GM21528 (cell line): ENCODE measurements around the gene CERK.
"Not testable (repeated sequence)": the region's sequence is repeated elsewhere in the genome, so short reads cannot be mapped to it uniquely, and the experiment has no call there.

Source experiments
- ATAC-seq: cut with Tn5 transposase; IDR thresholded peaks from one replicate; pipeline ENCODE4 v1.9.1; 2021; ENCODE audit warnings: mild to moderate bottlenecking, moderate library complexity; ENCODE audit not compliant: unreplicated experiment, low FRiP score

CERK gene

DNA sequence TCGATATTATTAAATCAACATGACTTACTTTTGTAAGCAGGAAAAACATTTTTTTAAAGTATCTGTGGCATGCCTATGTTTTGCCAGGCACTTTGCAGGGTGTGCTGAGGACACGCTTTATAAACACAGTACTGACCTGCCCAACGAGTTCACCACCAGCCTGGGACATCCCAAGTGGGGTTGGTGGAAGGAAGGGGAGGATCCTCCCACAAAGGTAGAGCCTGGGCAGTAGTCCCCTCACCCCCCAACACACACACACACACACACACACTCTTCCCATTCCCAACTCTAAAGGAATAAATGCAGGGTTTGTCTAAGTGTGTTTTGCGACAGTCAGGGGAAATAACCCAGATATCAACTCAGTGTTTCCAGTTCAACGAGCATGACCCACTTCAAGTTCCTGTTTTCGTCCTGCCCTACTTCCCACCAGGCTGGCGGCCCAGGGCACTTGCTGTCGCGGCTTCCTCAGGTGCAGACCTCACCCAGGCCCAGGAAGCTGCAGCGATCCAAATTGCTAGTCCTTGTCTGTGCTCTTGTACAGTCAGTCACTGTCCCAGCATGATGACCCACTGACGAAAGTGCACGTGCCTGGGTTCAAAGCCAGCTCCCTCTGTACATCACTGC lies 3.1 kb downstream of the CERK start:
- ATAC-seq = no peak

GRCh38 chr22:46734213-46734722 lies 3.8 kb downstream of the CERK start:
- not testable (repeated sequence) for ATAC-seq

GRCh38 chr22:46732513-46732912 lies 5.5 kb downstream of the CERK start:
- no peak for ATAC-seq

DNA sequence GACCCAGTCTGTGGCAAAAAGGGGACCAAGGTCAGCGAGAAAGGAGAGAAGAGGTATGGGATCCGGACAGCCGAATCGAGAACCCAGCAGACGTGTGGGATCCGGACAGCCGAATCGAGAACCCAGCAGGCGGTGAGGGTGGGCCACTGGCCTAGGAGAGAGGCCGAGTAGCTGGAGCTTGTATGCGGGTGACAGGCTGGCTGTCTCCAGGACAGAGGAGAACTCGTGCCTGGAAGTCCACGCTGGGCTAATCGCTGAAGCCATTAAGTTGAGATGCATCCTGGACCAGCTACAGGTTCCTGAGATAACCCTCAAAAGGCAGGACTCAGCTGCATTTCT lies 6.0 kb downstream of the CERK start:
- ATAC-seq = no peak

GRCh38 chr22:46731246-46732040 lies 6.6 kb downstream of the CERK start:
- no peak for ATAC-seq

DNA sequence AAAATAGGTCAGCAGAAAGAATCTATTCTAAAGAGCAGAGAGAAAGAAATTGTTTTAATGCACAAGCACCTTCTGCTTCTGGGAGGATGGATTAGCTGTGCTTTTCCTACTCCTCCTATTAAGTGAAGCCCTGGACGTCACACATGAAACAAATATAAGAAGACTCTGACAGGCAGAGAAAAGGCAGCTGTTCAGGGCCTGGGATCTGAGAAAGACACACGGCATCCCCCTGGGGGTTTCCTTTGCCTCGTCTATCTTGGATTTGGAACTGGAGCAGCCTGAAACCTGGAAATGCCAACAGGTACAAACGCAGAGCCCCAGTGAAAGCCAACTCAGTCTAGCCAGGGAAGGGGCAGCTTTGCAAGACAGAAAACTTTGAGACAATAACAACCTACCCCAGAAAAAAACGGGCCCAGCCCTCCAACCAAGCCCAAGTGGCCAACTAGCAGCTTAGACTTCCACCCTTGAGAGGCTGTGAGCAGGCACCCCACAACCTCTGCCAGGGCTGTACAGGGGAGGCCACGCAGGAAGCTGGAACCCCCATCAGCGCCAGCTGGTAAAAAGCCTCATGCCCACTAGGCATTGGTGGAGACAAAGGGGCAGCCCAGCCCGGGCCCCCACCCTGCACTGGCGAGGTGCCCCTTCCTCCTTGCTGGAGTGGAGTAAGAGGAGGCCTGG lies 7.3 kb downstream of the CERK start:
- ATAC-seq = no peak

GRCh38 chr22:46728470-46728869 lies 9.6 kb downstream of the CERK start:
- no peak for ATAC-seq

DNA sequence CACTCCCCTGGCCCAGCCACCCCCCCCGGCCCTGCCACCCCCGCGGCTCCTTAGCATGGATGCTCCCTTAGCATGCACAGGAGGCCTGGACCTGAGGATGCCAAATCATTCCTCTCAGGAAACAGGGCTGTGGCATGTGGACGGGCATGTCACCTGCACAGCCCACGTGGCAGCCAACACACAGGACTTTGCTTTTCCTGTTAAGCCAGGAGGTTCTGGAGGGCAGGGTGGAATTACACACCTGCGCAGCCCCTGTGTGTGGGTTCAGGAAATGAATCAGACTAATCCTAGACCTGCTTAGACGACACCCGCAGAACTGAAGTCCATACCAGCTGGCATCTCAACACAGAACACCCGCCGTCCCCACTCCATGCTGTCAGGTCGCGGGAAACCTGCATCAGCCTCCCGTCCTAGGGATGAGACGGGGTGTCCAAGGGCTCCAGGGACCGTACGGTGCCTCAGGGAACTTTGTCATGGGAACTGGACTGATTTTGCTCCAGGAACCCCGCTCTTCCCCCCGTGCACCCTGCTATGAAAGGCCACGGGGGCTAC lies 10.2 kb downstream of the CERK start:
- no peak for ATAC-seq

DNA sequence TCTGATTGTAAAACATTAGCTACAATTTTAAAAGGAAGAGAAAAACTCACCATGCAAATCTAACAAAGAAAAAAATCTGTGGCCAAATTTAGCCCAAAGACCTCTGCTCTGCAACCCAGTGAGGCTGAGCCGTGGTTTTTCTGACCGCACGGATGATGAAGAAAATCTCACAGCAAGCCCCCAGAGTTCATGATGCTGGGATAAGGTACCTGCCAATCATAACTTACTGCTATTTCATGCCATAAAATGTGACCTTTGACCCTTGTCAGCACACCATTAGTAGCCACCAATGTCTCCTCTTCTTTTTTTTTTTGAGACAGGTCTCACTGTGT lies 11.1 kb downstream of the CERK start:
- no peak for ATAC-seq

DNA sequence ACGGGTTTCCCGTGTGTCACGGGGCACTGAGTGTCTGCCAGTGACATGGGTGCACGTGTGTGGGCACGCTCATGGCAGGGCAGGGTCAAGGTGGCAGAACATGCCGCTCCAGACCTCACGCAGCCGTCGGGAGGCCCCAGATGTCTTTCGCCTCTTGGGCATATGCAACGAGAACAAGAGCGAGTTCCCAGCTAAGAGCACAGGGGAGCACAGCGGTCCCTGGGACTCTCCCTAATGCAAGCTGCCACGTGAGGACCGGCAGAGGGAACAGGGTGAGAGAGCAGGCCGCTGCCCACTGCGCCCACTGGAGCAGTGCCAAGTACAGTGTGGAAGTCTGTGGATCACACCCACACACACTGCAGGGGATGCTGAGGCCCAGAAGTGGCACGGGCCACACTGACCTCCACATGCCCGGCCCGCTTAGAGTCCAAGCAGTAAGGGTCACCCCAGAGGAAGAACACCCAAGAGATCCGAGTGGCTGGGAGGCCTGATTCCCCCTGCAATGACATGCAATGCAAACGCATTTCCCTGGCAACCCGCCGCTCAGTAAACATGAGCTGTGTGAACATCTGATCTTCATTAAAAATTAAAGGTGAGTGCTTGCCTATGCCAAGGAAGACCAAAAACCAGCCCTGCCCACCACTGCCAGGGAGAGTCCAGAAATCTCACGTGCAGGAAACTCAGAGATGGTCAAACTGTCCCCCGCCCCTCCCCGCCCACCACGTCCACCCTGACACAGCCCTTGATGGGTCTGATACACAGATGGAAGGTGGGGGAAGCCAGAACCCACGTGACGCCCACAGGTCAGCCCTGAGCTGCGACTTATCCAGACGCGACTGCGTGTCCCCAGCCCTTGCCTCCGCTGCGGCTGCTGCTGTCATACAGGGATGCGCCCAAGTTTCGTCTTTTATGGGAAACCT lies 11.7 kb downstream of the CERK start:
- ATAC-seq = no peak

GRCh38 chr22:46725096-46725495 lies 13.0 kb downstream of the CERK start:
- no peak for ATAC-seq

- ATAC-seq = no peak
Observed at GRCh38 chr22:46723882-46724281, 14.2 kb downstream of the CERK start.

DNA sequence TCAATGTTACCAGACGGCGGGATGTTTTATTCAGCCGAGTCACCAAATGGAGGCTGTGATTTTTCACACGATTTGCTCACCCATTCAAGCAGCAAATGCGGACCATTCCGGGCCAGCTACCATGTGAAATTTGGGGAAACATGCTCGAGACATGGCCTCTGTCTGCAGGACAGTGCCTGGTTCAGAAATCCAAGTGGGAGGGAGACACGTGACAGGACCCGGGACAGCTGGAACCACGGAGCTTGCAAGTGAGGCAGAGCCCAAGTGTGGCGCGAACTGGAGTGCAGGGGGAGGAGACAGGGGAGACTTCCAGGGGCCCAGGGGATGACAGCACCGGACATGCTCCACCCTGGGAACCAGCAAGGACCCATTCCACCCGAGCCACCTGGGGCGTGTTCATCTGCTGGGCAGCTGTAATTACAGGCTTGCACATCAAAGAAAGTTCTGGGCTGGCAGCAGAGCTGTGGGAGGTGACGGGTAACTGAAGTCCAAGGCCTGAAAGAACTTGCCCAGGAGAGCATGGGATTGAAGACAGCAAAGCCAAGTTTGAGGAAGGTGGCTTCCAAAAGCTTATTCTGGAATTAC lies 16.5 kb downstream of the CERK start:
- ATAC-seq = no peak

DNA sequence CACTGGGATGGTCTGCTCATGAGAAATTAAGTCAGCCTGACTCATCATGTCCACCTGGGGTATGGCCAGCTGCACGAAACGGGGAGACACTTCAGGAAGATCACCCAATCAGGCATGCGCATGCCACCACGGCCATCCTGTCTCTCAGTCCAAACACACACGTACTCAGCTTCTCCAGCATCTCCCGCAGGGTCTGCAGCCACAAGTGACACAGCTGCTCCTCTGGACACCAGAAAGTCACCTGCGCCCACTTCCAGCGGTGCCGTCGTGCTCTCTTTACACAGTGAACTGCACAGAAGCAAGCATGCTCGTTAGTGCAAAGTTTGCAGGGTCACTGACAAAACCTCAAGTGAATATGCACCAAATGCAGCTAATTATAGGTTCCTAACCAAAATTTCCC lies 18.1 kb downstream of the CERK start:
- ATAC-seq = no peak

GRCh38 chr22:46714550-46714949 lies 23.5 kb downstream of the CERK start:
- ATAC-seq = no peak

DNA sequence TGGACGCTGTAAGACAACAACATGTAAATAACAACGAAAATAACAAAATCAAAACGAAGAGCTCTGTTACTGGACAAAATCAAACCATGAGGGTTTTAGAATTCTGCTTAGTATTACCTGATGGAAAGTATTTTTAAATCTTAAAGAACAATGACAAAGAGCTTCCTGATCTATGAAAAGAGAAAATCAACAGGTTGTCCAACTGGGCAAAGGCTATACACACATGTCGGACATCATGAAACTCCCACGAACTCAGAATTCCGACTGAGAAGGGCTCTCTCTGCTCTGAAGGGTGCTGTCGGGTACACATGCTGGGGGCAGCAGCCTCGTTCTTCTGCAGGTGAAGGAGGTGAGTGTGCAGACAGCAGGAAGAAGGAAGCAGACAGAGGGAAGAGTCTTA lies 25.8 kb downstream of the CERK start:
- ATAC-seq = no peak

DNA sequence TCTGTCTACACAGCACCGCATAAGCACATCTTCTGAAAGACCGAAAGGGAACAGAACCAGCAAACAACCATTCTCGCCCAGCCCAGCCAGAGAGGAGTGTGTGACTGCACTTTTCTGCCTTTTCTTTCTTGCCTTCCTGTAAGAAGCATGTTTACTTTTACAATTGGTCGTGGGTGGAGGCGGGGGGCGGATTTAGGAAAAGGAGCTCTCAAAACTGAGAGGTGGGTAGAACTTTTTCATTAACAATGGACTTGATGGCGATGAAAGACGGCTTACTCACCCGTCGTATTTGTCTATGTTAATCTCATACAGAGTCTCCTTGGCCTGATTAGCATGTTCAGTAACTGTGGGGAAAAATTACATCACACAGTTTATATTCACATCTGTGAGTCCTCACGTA lies 27.2 kb downstream of the CERK start:
- ATAC-seq = no peak

DNA sequence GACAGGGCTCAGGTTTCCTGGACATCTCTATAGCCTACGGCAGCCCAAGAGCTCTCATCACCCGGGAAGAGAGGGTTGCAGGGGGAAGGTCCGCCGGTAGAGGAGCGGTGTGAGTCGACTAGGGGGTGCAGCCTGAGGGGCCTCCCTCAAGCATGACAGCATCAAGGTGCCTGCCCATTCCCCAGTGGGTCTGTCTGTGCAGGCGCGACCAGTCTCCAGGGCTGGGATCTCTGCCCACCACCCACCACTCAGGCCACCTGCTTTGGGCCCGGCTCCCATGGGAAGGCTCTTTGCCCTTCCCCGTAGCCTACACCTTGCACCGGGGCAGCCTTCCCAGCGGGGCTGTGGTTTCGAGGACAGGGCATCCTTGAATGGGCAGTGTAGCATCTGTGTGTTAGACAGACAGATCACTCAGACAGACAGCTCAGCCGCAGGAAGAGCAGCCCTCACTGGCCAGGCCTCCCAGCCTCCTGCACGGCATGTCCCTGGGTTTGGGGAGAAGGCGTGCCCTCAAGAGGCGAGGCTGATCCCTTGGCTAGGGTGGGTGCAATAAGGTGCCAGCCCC lies 29.2 kb downstream of the CERK start:
- no peak for ATAC-seq

DNA sequence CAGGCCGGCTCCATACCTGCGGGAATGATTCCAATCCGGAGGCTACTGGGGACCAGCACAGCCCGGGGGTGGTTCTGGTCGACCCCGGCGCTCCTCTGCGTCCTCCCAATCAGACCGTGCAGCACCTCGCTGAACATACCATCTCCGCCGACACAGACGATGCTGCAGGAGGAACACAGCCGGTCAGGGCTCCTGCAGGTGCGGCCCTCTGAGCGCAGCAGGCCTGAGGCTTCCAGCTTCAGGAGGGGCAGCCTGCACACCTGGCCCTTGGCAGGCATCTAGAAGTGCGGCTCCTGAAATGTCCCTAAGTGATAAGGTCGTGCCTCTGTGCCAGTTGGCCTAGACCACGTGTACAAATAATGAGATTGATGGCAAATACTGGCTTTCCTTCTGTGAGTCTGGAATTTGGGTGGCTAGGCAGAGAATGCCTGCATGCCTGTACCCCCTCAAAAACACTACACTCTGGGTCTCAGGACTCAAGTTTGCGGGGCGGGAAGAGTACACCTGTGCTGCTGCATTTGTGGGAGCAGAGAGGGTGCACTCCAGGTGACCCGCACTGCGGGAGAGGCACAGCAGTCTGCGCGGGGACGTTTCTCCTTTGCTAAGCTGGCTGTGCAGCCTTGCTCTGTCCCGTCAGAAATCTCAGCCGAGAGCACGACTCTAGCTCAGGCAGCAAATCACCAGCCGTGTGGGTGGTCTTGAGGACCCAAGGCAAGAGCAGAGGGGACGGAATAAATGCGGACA lies 30.1 kb downstream of the CERK start:
- no peak for ATAC-seq
